Endodermal cell (in vitro differentiated cells): ENCODE data around the gene SIDT1. TPM values are rescaled to one million over a fixed set of nuclear protein-coding genes. Genes with fewer than 3 reads are reported as not detected.

ENCODE experiments used
- DNase-seq: peaks from one replicate; pipeline ENCODE4 v3.0.0-alpha.2; 2017
- H3K27ac ChIP-seq: 2 replicates; pipeline ENCODE4 v1.5.1; 2013; ENCODE audit warnings: mild to moderate bottlenecking, low read depth, low read length, moderate library complexity
- H3K27me3 ChIP-seq: 2 replicates; pipeline ENCODE4 v1.6.1; 2013; ENCODE audit warnings: mild to moderate bottlenecking, low read length, moderate library complexity; ENCODE audit not compliant: insufficient read depth, control insufficient read depth, poor library complexity, severe bottlenecking
- H3K36me3 ChIP-seq: 2 replicates; pipeline ENCODE4 v1.7.0; 2013; ENCODE audit warnings: mild to moderate bottlenecking, low read length, moderate library complexity; ENCODE audit not compliant: control insufficient read depth, insufficient read depth
- H3K4me1 ChIP-seq: one replicate; pipeline ENCODE4 v1.7.0; 2013; ENCODE audit warnings: low read length; ENCODE audit not compliant: control insufficient read depth, insufficient read depth
- H3K4me3 ChIP-seq: 2 replicates; pipeline ENCODE4 v1.5.1; 2013; ENCODE audit warnings: mild to moderate bottlenecking, low read length, moderate library complexity
- H3K9ac ChIP-seq: 2 replicates; pipeline ENCODE4 v1.6.1; 2013; ENCODE audit warnings: mild to moderate bottlenecking, low read length, moderate library complexity; ENCODE audit not compliant: poor library complexity, severe bottlenecking; ENCODE audit errors: extremely low read depth
- H3K9me3 ChIP-seq: 2 replicates; pipeline ENCODE4 v1.6.1; 2013; ENCODE audit warnings: mild to moderate bottlenecking, low read length, moderate library complexity; ENCODE audit not compliant: control insufficient read depth
- H3K27ac Mint-ChIP-seq: 2 replicates; pipeline ENCODE4 v1.8.0; 2020; ENCODE audit warnings: mixed read lengths
- H3K27me3 Mint-ChIP-seq: 2 replicates; pipeline ENCODE4 v1.8.0; 2021; ENCODE audit warnings: mild to moderate bottlenecking, mixed read lengths; ENCODE audit not compliant: insufficient read depth
- H3K36me3 Mint-ChIP-seq: 2 replicates; pipeline ENCODE4 v1.8.0; 2020; ENCODE audit warnings: low read depth, mixed read lengths
- H3K4me1 Mint-ChIP-seq: 2 replicates; pipeline ENCODE4 v1.8.0; 2020; ENCODE audit warnings: mixed read lengths
- H3K4me3 Mint-ChIP-seq: 2 replicates; pipeline ENCODE4 v1.8.0; 2020; ENCODE audit warnings: mild to moderate bottlenecking, moderate library complexity, mixed read lengths
- H3K9me3 Mint-ChIP-seq: 2 replicates; pipeline ENCODE4 v1.8.0; 2020; ENCODE audit warnings: mild to moderate bottlenecking, mixed read lengths
- WGBS, 2 experiments: methylation state at CpG; one replicate each; pipeline versions ENCODE4 v1.1.5 to v1.1.7; 2013; ENCODE audit warnings: missing lambda C conversion rate in 2 of 2, mixed read lengths in 1 of 2; ENCODE audit not compliant: insufficient coverage in 1 of 2, insufficient read length in 1 of 2; 5-methylcytosine and 5-hydroxymethylcytosine counted together
- total RNA-seq, 2 donors: library from RNA; stranded (reverse); fragmentation: NEBNext Ultra II Directional in 1 of 2; extraction: Animal tissue kit (Norgen Biotek cat#: 25700) in 1 of 2; gene quantifications; 2 replicates in 1 of 2; 3 replicates in 1 of 2; pipeline ENCODE4 v1.2.1, GENCODE V29; 2021
- TF ChIP-seq, protein P1 (sequence below): fragments of 200-600 bp; sonication (generic); conservative IDR thresholded peaks from 2 replicates; pipeline ENCODE4 v1.5.0; 2021; ENCODE audit warnings: antibody characterized with exemption, mild to moderate bottlenecking

Gene SIDT1
- total RNA-seq, 2 donors from 2014 or later = not detected

- Mint-ChIP-seq H3K27me3 (no peaks in the 10 kb centered on the region), H3K4me1 (peaks cover 9% of the 10 kb centered on the region), H3K9me3 (no peaks in the 10 kb centered on the region), H3K27ac (no peak overlapping the region), H3K4me3 (no peak overlapping the region), H3K36me3 (no peaks in the 10 kb centered on the region)
- Histone ChIP-seq H3K27ac (no peak overlapping the region), H3K4me3 (no peak overlapping the region), H3K9me3 (no peaks in the 10 kb centered on the region), H3K9ac (no peak overlapping the region), H3K27me3 (no peaks in the 10 kb centered on the region), H3K36me3 (no peaks in the 10 kb centered on the region), H3K4me1 (peaks cover 5% of the 10 kb centered on the region)
- 88 to 100% methylated on average over 1 of the region's 2 CpGs for WGBS, 2 experiments
- TF ChIP-seq, protein P1, sequence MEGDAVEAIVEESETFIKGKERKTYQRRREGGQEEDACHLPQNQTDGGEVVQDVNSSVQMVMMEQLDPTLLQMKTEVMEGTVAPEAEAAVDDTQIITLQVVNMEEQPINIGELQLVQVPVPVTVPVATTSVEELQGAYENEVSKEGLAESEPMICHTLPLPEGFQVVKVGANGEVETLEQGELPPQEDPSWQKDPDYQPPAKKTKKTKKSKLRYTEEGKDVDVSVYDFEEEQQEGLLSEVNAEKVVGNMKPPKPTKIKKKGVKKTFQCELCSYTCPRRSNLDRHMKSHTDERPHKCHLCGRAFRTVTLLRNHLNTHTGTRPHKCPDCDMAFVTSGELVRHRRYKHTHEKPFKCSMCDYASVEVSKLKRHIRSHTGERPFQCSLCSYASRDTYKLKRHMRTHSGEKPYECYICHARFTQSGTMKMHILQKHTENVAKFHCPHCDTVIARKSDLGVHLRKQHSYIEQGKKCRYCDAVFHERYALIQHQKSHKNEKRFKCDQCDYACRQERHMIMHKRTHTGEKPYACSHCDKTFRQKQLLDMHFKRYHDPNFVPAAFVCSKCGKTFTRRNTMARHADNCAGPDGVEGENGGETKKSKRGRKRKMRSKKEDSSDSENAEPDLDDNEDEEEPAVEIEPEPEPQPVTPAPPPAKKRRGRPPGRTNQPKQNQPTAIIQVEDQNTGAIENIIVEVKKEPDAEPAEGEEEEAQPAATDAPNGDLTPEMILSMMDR = no peak
- no peak for DNase-seq
Observed at GRCh38 chr3:113602256-113602655, 69.9 kb downstream of the SIDT1 start.

- H3K9me3 Mint-ChIP-seq = no peaks in the 10 kb centered on the region
- no peaks in the 10 kb centered on the region for H3K36me3 Mint-ChIP-seq
- no peak overlapping the region for H3K4me3 Mint-ChIP-seq
- no peak overlapping the region for H3K9ac ChIP-seq
- no peaks in the 10 kb centered on the region for H3K9me3 ChIP-seq
- H3K4me3 ChIP-seq = no peak overlapping the region
- no peaks in the 10 kb centered on the region for H3K27me3 ChIP-seq
- no peak overlapping the region for H3K27ac ChIP-seq
- DNase-seq = no peak
- H3K36me3 ChIP-seq = no peaks in the 10 kb centered on the region
- no peak overlapping the region for H3K27ac Mint-ChIP-seq
- peaks cover 10% of the 10 kb centered on the region for H3K4me1 Mint-ChIP-seq
- no peaks in the 10 kb centered on the region for H3K27me3 Mint-ChIP-seq
- peaks cover 5% of the 10 kb centered on the region for H3K4me1 ChIP-seq
- WGBS, 2 experiments = 91 to 96% methylated on average over 11 of the region's 11 CpGs
- TF ChIP-seq, protein P1 = no peak
Observed at GRCh38 chr3:113602836-113603235, 70.5 kb downstream of the SIDT1 start.

- no peaks in the 10 kb centered on the region for H3K36me3 Mint-ChIP-seq
- TF ChIP-seq, protein P1 = no peak
- H3K27ac Mint-ChIP-seq = no peak overlapping the region
- peaks cover 10% of the 10 kb centered on the region for H3K4me1 Mint-ChIP-seq
- H3K4me3 Mint-ChIP-seq = no peak overlapping the region
- H3K9ac ChIP-seq = no peak overlapping the region
- H3K36me3 ChIP-seq = no peaks in the 10 kb centered on the region
- WGBS, 2 experiments = 59 to 73% methylated on average over 6 to 8 of the region's 8 CpGs
- H3K9me3 ChIP-seq = no peaks in the 10 kb centered on the region
- peaks cover 5% of the 10 kb centered on the region for H3K4me1 ChIP-seq
- H3K27me3 Mint-ChIP-seq = no peaks in the 10 kb centered on the region
- no peaks in the 10 kb centered on the region for H3K9me3 Mint-ChIP-seq
- DNase-seq = no peak
- H3K27me3 ChIP-seq = no peaks in the 10 kb centered on the region
- no peak overlapping the region for H3K4me3 ChIP-seq
- H3K27ac ChIP-seq = no peak overlapping the region
Observed at GRCh38 chr3:113606539-113607218, 74.3 kb downstream of the SIDT1 start.
